Dermis microvascular lymphatic vessel endothelial cell (primary cell): ENCODE data around the gene SPEF1. TPM values are rescaled to one million over a fixed set of nuclear protein-coding genes. Genes with fewer than 3 reads are reported as not detected.
"Not testable (repeated sequence)": the region's sequence is repeated elsewhere in the genome, so short reads cannot be mapped to it uniquely, and the experiment has no call there.

Experiments
- DNase-seq, 2 donors: peaks; one replicate each; pipeline versions ENCODE4 v3.0.0 to v3.0.0-alpha.2; 2010; ENCODE audit warnings: low read depth in 2 of 2
- total RNA-seq: library from RNA; depleted of rRNA; stranded (reverse); fragments of >200 nt; gene quantifications from 2 replicates; pipeline ENCODE4 v1.2.1, GENCODE V29; 2014

The SPEF1 gene
- under 0.01 TPM in 1 of 2 replicates, not detected in the other for total RNA-seq

GRCh38 chr20:3781153-3781910 is at the start of gene SPEF1:
TSS of gene SPEF1 (minus strand) at chr20:3781448. CDS start at chr20:3781287, 161 bp downstream.
- DNase-seq, result peak; percentile 79 to 90

GRCh38 chr20:3829891-3830290 is 48.6 kb upstream of the SPEF1 start:
- DNase-seq, result not testable (repeated sequence)

- no peak for DNase-seq
These were observed 47.5 kb upstream of the SPEF1 start for GRCh38 chr20:3828798-3829197.

- DNase-seq, result no peak
These were observed 45.2 kb upstream of the SPEF1 start for GRCh38 chr20:3826420-3826819.

- no peak for DNase-seq
These were observed 44.3 kb upstream of the SPEF1 start for GRCh38 chr20:3825526-3825925.

- DNase-seq, result no peak
These were observed 42.6 kb upstream of the SPEF1 start for GRCh38 chr20:3823881-3824280.

GRCh38 chr20:3821996-3822395 is 40.7 kb upstream of the SPEF1 start:
- DNase-seq, result no peak

GRCh38 chr20:3820901-3821727 is 39.9 kb upstream of the SPEF1 start:
- DNase-seq, result no peak

- peak; percentile 92 to 98 for DNase-seq
These were observed 39.0 kb upstream of the SPEF1 start, which contains the start of gene AP5S1 for GRCh38 chr20:3820048-3820900. TSS of gene AP5S1 (plus strand) at chr20:3820547. CDS start at chr20:3822118, 1,571 bp downstream.

- DNase-seq, result no peak
These were observed 38.3 kb upstream of the SPEF1 start for GRCh38 chr20:3819411-3820047.

GRCh38 chr20:3818155-3819151 is 37.2 kb upstream of the SPEF1 start:
- peak; percentile 70 to 86 for DNase-seq

GRCh38 chr20:3815703-3816315 is 34.6 kb upstream of the SPEF1 start:
- DNase-seq, result no peak

GRCh38 chr20:3814928-3815495 is 33.8 kb upstream of the SPEF1 start:
- DNase-seq, result no peak

- no peak for DNase-seq
These were observed 32.8 kb upstream of the SPEF1 start for GRCh38 chr20:3813848-3814581.

- no peak for DNase-seq
These were observed 32.0 kb upstream of the SPEF1 start for GRCh38 chr20:3812975-3813847.

- DNase-seq, result no peak
These were observed 31.0 kb upstream of the SPEF1 start for GRCh38 chr20:3812259-3812681.
